ENCODE data around the gene COL4A1.

Gene COL4A1

GRCh38 chr13:110221406-110222117, 85.4 kb downstream of the COL4A1 start:
- DNase-seq (ENCODE audit: low read depth): no peak

DNA sequence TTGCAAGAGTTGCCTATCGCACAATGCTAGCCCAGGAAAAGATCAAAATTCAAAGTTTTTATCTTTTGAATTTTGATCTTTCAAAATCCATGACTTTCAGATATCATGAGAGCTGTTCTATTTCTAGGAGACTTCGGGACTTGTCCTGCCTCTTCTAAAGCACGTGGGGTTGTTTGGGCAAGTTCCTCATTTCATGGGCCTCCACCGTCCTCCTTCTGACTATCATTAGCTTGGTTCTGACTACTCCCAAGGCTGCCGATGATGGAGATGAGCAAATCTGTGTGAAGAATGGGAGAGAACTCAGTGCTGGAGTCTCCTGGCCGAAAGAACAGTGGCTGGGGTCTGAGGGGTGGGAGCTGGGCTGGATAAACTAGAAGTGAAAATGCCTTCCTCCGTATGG, 86.5 kb downstream of the COL4A1 start:
- no peak for DNase-seq (ENCODE audit: low read depth)

GRCh38 chr13:110218581-110219201, 88.3 kb downstream of the COL4A1 start:
- DNase-seq (ENCODE audit: low read depth): no peak

DNA sequence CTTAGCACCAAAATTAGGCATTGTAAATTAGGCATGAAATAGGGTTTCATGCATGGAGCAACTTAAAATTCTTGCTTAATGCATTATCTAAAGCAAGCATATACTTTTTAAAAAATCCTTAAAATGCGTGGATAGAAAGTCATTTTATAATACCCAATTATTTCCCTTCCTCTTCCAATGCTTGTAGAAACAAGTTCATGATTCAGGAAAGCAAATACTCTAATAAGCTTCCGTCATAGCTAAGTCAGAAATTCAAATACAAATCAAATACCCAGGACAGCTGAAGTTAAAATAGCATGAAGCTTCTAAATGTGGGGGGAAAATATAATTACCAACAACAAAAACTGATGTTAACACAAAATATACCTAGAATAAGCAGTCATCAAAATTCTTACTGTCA, 89.1 kb downstream of the COL4A1 start:
- no peak for DNase-seq (ENCODE audit: low read depth)

- DNase-seq (ENCODE audit: low read depth): no peak
These were observed 89.9 kb downstream of the COL4A1 start for GRCh38 chr13:110217085-110217484.

GRCh38 chr13:110216398-110217041, 90.4 kb downstream of the COL4A1 start:
- peak; percentile 87 for DNase-seq (ENCODE audit: low read depth)

GRCh38 chr13:110216006-110216397, 91.0 kb downstream of the COL4A1 start:
- DNase-seq (ENCODE audit: low read depth): no peak

GRCh38 chr13:110215606-110216005, 91.4 kb downstream of the COL4A1 start:
- DNase-seq (ENCODE audit: low read depth): no peak

GRCh38 chr13:110214637-110215036, 92.3 kb downstream of the COL4A1 start:
- no peak for DNase-seq (ENCODE audit: low read depth)

GRCh38 chr13:110213461-110214074, 93.4 kb downstream of the COL4A1 start:
- no peak for DNase-seq (ENCODE audit: low read depth)

GRCh38 chr13:110212529-110212928, 94.4 kb downstream of the COL4A1 start:
- no peak for DNase-seq (ENCODE audit: low read depth)

DNA sequence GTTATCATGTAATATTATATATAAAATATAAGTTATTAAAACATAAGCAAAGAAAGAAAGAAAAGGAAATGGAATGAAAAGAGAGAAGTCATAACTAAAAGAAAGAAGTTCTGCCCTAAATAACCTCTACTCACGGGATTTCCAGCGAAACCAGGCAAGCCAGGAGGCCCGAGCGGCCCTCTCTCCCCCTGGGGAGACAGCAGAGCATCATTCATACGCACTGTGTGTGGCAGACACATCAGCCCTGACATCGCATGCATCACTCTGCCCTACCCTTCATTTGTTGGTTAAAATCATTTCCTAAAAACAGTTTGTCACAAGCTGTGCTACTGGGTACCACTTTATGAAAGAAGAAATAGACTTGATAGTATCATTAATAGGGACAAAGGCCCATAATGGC, 95.2 kb downstream of the COL4A1 start:
- DNase-seq (ENCODE audit: low read depth): no peak

DNA sequence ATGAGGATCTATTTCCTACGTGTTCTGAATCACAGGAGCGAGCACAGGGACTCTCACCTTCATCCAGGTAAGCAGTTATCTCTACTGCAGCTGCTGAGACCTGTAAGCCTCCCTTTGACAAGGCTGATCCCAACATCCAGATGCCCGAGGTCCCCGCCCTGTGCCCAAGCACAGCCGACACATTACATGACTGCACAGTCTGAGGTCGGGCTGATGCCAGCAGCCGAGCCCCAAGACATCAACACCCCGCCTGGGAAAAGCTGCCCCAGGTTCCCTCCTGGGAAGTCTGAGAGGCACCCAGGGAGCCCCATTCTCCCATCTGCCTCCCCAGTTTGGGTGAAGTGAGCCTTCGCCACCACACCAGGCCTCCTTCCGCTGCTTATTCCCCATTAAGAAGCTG, 95.9 kb downstream of the COL4A1 start:
- no peak for DNase-seq (ENCODE audit: low read depth)

DNA sequence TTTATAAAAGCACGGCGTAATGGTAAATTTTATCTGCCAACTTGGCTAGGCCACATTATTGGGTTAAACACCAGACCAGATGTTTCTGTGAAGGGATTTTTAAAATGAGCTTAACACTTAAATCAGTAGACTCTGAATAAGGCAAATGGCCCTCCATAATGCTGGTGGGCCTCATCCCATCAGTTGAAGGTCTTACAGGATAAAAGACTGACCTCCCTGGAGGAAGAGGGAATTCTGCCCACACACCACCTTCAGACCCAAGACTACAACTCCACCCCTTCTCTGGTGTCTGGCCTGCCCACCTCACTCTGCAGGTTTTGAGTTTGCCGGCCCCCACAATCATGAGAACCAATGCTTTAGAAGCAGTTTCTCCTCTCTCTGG, 96.4 kb downstream of the COL4A1 start:
- DNase-seq (ENCODE audit: low read depth): no peak

GRCh38 chr13:110209950-110210603, 96.9 kb downstream of the COL4A1 start:
- DNase-seq (ENCODE audit: low read depth): no peak

DNA sequence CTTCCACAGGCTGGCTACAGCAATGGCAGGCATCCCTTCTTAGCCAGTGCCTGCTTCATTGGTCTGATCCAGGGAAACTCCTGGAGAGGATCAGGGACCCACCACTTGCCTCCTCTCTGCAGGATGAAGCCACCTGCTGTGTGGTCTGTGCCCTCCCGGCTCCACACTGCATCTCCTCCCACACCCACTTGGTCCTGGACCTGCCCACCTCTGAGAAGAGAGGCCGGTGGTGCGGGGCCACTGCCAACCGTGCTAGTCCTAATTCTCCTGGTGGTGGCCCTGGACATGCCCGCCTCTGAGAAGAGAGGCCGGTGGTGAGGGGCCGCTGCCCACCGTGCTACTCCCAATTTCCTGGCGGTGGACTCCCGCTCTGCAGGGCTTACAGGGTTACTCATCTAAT, 98.8 kb downstream of the COL4A1 start:
- DNase-seq (ENCODE audit: low read depth): no peak

GRCh38 chr13:110206996-110207395, 100.0 kb downstream of the COL4A1 start:
- no peak for DNase-seq (ENCODE audit: low read depth)

- no peak for DNase-seq (ENCODE audit: low read depth)
These were observed 100.8 kb downstream of the COL4A1 start for GRCh38 chr13:110206185-110206584.

DNA sequence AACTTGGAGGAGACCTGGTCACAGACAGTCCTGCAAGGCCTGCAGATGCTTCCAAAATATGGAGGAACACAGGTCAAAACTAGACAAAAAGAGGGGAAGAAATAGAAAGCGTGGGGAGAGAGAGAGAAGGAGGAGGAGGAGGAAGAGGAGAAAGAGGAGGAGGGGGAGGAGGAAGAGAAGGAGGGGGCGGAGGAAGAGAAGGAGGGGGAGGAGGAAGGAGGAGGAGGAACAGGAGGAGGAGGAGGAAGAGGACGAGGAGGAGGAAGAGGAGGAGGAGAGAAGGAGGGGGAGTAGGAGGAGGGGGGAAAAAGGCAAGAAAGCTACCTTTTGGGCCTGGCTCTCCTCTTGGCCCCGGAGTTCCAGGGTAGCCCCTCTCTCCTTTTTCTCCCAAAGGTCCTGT, 105.8 kb downstream of the COL4A1 start:
- no peak for DNase-seq (ENCODE audit: low read depth)

DNA sequence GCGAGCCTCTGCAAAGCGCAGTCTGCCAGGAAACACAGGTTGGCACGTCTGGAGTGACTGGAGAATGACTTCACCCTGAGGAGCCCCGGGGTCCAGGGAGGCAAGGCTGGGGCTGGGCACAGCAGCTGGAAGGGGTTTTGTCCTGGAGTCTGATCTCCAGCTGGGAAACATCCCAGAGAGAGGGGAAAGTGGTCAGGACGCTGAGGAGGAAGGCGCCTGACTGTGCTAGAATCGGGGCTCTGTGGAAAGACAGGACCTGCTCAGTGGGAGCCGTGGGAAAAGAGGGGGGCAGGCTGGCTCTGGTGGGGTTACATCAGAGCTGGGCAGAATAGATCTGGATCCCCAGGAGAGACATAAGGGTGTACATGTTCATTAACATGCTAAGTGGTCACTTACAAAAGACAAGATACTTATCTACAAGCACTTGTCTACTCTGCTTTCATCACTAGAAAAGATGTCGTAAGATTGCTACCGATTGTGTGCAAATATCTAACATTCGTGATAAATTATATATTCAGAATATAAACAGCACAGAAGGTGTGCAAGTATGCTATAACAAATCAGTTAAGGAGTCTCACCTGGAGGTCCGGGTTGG, 106.6 kb downstream of the COL4A1 start:
- DNase-seq (ENCODE audit: low read depth): no peak

DNA sequence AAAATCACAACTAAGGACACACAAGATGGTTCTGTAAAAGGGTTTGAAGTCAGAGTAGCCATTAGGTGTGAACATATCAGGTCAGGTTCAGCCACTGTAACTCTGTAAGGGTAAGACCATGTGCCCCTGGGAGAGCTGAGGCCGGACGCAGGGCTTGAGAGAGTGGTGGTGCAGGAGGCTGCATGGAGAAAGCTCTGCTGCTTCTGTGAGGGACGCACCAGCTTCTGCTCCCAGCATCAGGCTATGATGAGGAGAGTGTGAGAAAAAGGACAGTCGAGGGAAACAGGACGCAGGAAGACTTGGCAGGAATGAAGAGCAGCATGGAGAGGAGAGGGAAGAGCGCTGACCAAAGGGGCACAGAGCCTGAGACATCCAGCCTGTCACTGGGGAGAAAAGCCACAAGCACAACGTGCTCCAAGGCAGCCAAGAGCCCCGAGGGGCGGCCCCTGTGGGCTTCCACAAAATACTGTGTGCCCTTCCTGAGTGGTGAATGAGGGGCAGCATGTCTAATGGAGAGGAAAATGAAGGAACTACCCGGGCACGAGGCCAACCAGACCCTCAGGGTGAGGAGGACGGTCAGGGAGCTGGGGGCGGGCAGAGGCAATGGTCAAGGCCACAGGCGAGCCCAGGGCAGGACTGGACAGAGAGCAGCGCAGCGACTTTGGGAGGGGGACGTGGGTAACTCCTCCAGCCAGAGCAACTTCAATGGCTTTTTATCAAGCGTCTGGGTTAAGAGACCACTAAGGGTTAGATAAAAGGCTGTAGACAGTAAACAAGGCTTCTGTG, 107.7 kb downstream of the COL4A1 start:
- no peak for DNase-seq (ENCODE audit: low read depth)
